Astrocyte (in vitro differentiated cells and primary cell): ENCODE measurements around the gene RHOBTB1. TPM values are rescaled to one million over a fixed set of nuclear protein-coding genes. Genes with fewer than 3 reads are reported as not detected.
A peak's percentile ranks its signal among the peaks of the same experiment; 100 is the strongest.

ENCODE experiments used
- DNase-seq: peaks from one replicate; pipeline ENCODE4 v3.0.0-alpha.2; 2010; ENCODE audit warnings: low read depth
- FAIRE-seq: peaks from 2 replicates; lab custom pipeline; 2011; peaks lifted over from hg19 to GRCh38; lab: Jason Lieb, UNC
- H2AFZ ChIP-seq: 2 replicates; pipeline ENCODE4 v1.6.0; 2012; ENCODE audit warnings: low read depth, low read length, inconsistent platforms
- H3K27ac ChIP-seq: 2 replicates; pipeline ENCODE4 v1.5.1; 2011; ENCODE audit warnings: low read depth, low read length, inconsistent platforms
- H3K27me3 ChIP-seq: 2 replicates; pipeline ENCODE4 v1.6.0; 2011; ENCODE audit warnings: low read length, inconsistent platforms; ENCODE audit not compliant: insufficient read depth
- H3K36me3 ChIP-seq: 2 replicates; pipeline ENCODE4 v1.5.1; 2011; ENCODE audit warnings: low read length, inconsistent platforms; ENCODE audit not compliant: insufficient read depth
- H3K4me1 ChIP-seq: 2 replicates; pipeline ENCODE4 v1.5.1; 2011; ENCODE audit warnings: low read length, inconsistent platforms; ENCODE audit not compliant: insufficient read depth
- H3K4me2 ChIP-seq: 2 replicates; pipeline ENCODE4 v1.6.0; 2012; ENCODE audit warnings: low read length, inconsistent platforms
- H3K4me3 ChIP-seq: 2 replicates; pipeline ENCODE4 v1.5.1; 2011; ENCODE audit warnings: low read depth, mild to moderate bottlenecking, low read length, inconsistent platforms; ENCODE audit not compliant: insufficient read depth
- H3K79me2 ChIP-seq: 2 replicates; pipeline ENCODE4 v1.6.0; 2012; ENCODE audit warnings: mild to moderate bottlenecking, low read length, inconsistent platforms; ENCODE audit not compliant: insufficient read depth
- H3K9ac ChIP-seq: 2 replicates; pipeline ENCODE4 v1.6.0; 2012; ENCODE audit warnings: mild to moderate bottlenecking, low read length, inconsistent platforms
- H3K9me3 ChIP-seq: 2 replicates; pipeline ENCODE4 v1.5.1; 2012; ENCODE audit warnings: low read depth, mild to moderate bottlenecking, low read length, inconsistent platforms; ENCODE audit not compliant: insufficient read depth
- H4K20me1 ChIP-seq: 2 replicates; pipeline ENCODE4 v1.6.0; 2012; ENCODE audit warnings: low read length, inconsistent platforms; ENCODE audit not compliant: insufficient read depth
- H3K27ac Mint-ChIP-seq: one replicate; pipeline ENCODE4 v1.8.0; 2021; ENCODE audit warnings: mild to moderate bottlenecking, mixed read lengths; ENCODE audit not compliant: unreplicated experiment
- H3K27me3 Mint-ChIP-seq: one replicate; pipeline ENCODE4 v1.8.0; 2021; ENCODE audit warnings: low read depth, mixed read lengths; ENCODE audit not compliant: unreplicated experiment
- H3K36me3 Mint-ChIP-seq: one replicate; pipeline ENCODE4 v1.8.0; 2021; ENCODE audit warnings: low read depth, mixed read lengths; ENCODE audit not compliant: unreplicated experiment
- H3K4me1 Mint-ChIP-seq: one replicate; pipeline ENCODE4 v1.8.0; 2021; ENCODE audit warnings: low read depth, mixed read lengths; ENCODE audit not compliant: unreplicated experiment
- H3K4me3 Mint-ChIP-seq: one replicate; pipeline ENCODE4 v1.8.0; 2021; ENCODE audit warnings: mild to moderate bottlenecking, moderate library complexity, mixed read lengths; ENCODE audit not compliant: unreplicated experiment
- H3K9me3 Mint-ChIP-seq: one replicate; pipeline ENCODE4 v1.8.0; 2021; ENCODE audit warnings: mild to moderate bottlenecking, mixed read lengths; ENCODE audit not compliant: unreplicated experiment
- EZH2 ChIP-seq: IDR thresholded peaks from 2 replicates; pipeline ENCODE4 v1.6.1; 2012; ENCODE audit warnings: mild to moderate bottlenecking, low read length, inconsistent platforms; ENCODE audit not compliant: insufficient read depth
- total RNA-seq: library from RNA; stranded (reverse); gene quantifications from 2 replicates; pipeline ENCODE4 v1.2.1, GENCODE V29; 2021
- TF ChIP-seq, protein P1 (sequence below): IDR thresholded peaks from 2 replicates; pipeline ENCODE4 v1.5.1; 2011; ENCODE audit warnings: low read depth, mild to moderate bottlenecking, inconsistent platforms, low read length, moderate library complexity; ENCODE audit not compliant: insufficient read depth

RHOBTB1 gene
- total RNA-seq, 1 donor from 2014 or later = 46.5 TPM

DNA sequence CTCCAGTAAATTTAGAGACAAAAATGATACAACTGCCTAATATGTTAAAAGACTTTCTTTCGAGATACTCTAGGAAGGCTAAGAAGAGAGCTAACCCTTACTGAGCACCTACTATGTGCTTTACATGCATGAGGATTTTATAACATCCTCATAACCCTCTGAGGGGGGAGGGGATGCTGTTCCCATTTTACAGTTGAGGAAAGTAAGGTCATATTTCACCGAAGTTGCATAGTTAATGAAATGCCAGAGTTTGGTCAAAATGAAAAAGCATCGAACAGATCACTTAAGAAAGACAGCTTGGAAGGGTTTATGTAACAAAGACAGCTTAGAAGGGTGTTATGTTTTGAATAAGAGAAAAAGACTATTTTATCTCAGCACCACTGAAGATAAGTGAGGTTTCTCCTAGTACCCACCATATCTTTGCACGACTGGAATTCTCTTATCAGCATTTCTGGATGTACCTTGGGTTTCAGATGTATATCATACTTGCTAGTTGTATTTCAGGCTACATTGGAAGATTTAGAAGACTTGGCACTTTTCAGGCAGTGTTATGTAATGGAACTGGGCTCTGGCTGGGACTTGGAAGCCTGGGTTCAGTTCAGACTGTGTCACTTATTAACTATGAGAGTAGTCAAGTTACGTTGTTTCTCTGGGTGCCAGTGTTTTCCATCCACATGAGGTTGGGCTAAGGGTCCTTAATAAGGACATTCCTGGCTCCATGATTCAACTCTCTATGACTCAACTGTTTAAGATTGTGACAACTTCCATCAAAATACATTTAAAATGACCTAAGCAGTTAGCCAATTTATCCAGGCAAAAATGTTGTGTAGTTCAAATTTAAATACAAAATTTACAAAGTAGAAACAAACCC, 6.0 kb downstream of the RHOBTB1 start:
- H2AFZ ChIP-seq = no peak overlapping the region
- FAIRE-seq = peak; percentile 20
- DNase-seq = peak; percentile 78
- peak overlapping the region; percentile 34 for H3K27ac ChIP-seq
- H3K4me3 ChIP-seq = no peak overlapping the region
- Mint-ChIP-seq H3K27me3 (no peaks in the 10 kb centered on the region), H3K4me1 (peaks cover 37% of the 10 kb centered on the region), H3K27ac (peak overlapping the region; percentile 81), H3K36me3 (peaks cover 4% of the 10 kb centered on the region), H3K9me3 (no peaks in the 10 kb centered on the region), H3K4me3 (no peak overlapping the region)
- peak overlapping the region; percentile 49 for H3K4me2 ChIP-seq
- H3K36me3 ChIP-seq = no peaks in the 10 kb centered on the region
- no peaks in the 10 kb centered on the region for H3K9me3 ChIP-seq
- no peak overlapping the region for H3K9ac ChIP-seq
- H3K27me3 ChIP-seq = no peaks in the 10 kb centered on the region
- H4K20me1 ChIP-seq = no peaks in the 10 kb centered on the region
- H3K4me1 ChIP-seq = peaks cover 21% of the 10 kb centered on the region
- no peak for TF ChIP-seq EZH2
- TF ChIP-seq, protein P1, sequence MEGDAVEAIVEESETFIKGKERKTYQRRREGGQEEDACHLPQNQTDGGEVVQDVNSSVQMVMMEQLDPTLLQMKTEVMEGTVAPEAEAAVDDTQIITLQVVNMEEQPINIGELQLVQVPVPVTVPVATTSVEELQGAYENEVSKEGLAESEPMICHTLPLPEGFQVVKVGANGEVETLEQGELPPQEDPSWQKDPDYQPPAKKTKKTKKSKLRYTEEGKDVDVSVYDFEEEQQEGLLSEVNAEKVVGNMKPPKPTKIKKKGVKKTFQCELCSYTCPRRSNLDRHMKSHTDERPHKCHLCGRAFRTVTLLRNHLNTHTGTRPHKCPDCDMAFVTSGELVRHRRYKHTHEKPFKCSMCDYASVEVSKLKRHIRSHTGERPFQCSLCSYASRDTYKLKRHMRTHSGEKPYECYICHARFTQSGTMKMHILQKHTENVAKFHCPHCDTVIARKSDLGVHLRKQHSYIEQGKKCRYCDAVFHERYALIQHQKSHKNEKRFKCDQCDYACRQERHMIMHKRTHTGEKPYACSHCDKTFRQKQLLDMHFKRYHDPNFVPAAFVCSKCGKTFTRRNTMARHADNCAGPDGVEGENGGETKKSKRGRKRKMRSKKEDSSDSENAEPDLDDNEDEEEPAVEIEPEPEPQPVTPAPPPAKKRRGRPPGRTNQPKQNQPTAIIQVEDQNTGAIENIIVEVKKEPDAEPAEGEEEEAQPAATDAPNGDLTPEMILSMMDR = no peak
- peaks cover 27% of the 10 kb centered on the region for H3K79me2 ChIP-seq

DNA sequence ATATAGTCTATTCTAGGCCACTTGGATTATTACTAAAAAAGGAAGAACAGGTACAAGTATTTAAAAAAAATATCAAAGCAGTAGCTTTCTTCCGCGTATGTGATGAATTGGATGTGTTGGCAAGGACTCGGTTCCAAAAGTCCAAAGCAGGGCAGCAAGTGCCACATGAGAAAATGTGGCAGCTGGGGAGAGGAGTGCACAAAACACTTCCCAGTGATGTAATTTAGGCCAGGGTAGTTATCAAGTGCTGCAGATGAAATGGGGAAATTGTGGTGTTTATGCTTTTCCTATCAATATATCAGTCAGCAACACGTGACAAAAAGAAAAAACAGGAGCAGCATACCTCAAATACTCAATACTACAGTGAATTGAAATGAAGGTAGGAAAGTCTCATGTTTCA, 7.0 kb downstream of the RHOBTB1 start:
- H3K27ac ChIP-seq = no peak overlapping the region

More for the DNA sequence above, 7.0 kb downstream of the RHOBTB1 start:
- no peak overlapping the region for H2AFZ ChIP-seq
- no peaks in the 10 kb centered on the region for H3K9me3 Mint-ChIP-seq
- no peak overlapping the region for H3K4me2 ChIP-seq
- no peak overlapping the region for H3K4me3 ChIP-seq
- no peaks in the 10 kb centered on the region for H3K36me3 ChIP-seq
- no peak overlapping the region for H3K27ac Mint-ChIP-seq
- no peaks in the 10 kb centered on the region for H3K27me3 Mint-ChIP-seq
- no peaks in the 10 kb centered on the region for H4K20me1 ChIP-seq
- peaks cover 17% of the 10 kb centered on the region for H3K79me2 ChIP-seq
- no peaks in the 10 kb centered on the region for H3K9me3 ChIP-seq
- TF ChIP-seq, protein P1 = no peak
- no peak for TF ChIP-seq EZH2
- no peak overlapping the region for H3K4me3 Mint-ChIP-seq
- H3K27me3 ChIP-seq = no peaks in the 10 kb centered on the region
- no peak for FAIRE-seq
- peaks cover 4% of the 10 kb centered on the region for H3K36me3 Mint-ChIP-seq
- H3K4me1 Mint-ChIP-seq = peaks cover 33% of the 10 kb centered on the region
- no peak overlapping the region for H3K9ac ChIP-seq
- DNase-seq = no peak
- peaks cover 13% of the 10 kb centered on the region for H3K4me1 ChIP-seq
